Vagina (tissue), 2 donors: ENCODE measurements around the gene AADAC. TPM values are rescaled to one million over a fixed set of nuclear protein-coding genes. Genes with fewer than 3 reads are reported as not detected.

Experiments
- DNase-seq, 2 donors: peaks; one replicate each; pipeline ENCODE4 v3.0.0-alpha.2; 2017; ENCODE audit errors: extremely low spot score in 2 of 2
- H3K27ac ChIP-seq: fragments of 200-600 bp; sonication (generic); one replicate; pipeline ENCODE4 v1.5.1; 2019
- H3K27me3 ChIP-seq: fragments of 200-600 bp; sonication (generic); one replicate; pipeline ENCODE4 v1.5.1; 2019
- H3K36me3 ChIP-seq, 2 donors: fragments of 200-600 bp; sonication (generic); one replicate each; pipeline ENCODE4 v1.5.1; 2017 to 2019
- H3K4me1 ChIP-seq: fragments of 200-600 bp; sonication (generic); one replicate; pipeline ENCODE4 v1.5.1; 2019
- H3K4me3 ChIP-seq, 2 donors: fragments of 200-600 bp; sonication (generic); 1 replicate in 1 of 2; 2 replicates in 1 of 2; pipeline ENCODE4 v1.5.1; 2016 to 2019
- H3K9me3 ChIP-seq: fragments of 200-600 bp; sonication (generic); one replicate; pipeline ENCODE4 v1.5.1; 2019
- POLR2A ChIP-seq, 2 donors: fragments of 450-650 bp; IDR thresholded peaks; one replicate each; pipeline ENCODE4 v1.6.1; 2017; ENCODE audit warnings: antibody characterized with exemption in 2 of 2, mild to moderate bottlenecking in 2 of 2, moderate library complexity in 2 of 2
- POLR2AphosphoS5 ChIP-seq, 2 donors: sonication (generic); formaldehyde crosslinking; IDR thresholded peaks; one replicate each; pipeline ENCODE4 v1.9.0; 2017; ENCODE audit warnings: antibody characterized with exemption in 2 of 2, mild to moderate bottlenecking in 2 of 2, low read depth in 1 of 2; ENCODE audit not compliant: insufficient read depth in 1 of 2
- intact Hi-C: fragments of 100-400 bp; cut with DNase I; formaldehyde crosslinking; loops from one replicate; pipeline ENCODE4 v1.15.1; 2023
- total RNA-seq: library from RNA; depleted of rRNA; stranded (reverse); fragments of >200 nt; gene quantifications from one replicate; pipeline ENCODE4 v1.2.3, GENCODE V29; 2016
- TF ChIP-seq, protein P1 (sequence below), 3 experiments: fragments of 450-650 bp in 2 of 3; fragments of 200-600 bp in 1 of 3; sonication (generic) in 1 of 3; IDR thresholded peaks; one replicate each; pipeline ENCODE4 v1.5.1; 2017 to 2019; ENCODE audit warnings: antibody characterized with exemption in 3 of 3, mild to moderate bottlenecking in 2 of 3, moderate library complexity in 2 of 3

AADAC gene
- total RNA-seq, 1 donor from 2014 or later, result 2.0 TPM

DNA sequence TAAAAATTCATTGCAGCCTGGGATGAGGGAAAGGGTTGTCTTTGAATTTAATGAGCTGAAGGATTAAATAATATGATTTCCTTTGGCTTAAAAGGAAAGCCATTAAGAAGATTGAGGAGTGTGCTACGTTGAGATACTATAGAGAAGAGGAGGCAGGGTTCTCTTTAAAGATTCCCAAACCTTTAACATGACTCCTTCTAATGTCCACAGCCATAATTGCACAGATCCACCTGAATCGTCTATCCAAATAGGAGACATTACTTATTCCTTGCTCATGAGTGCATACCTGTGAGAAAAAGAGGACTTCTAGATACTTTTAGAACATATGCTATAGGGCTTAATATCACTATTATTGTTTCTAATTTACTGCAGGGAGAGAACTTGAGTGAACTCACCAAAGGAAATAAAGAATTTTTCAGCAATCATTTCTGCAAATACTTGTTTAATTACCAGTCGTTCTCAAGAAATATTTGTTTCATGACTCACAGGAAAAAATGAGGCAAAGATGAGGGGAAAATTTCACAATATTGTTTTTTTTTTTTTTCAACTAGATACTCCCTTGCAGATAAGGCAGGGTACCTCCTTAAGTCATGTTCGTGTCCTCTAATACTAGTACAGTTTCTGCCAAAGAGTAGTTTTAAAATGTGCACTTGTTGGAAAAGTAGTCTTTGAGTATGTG is 50.6 kb downstream of the AADAC start:
- TF ChIP-seq POLR2A (IDR thresholded peaks at IDR 0.05), result no peak
- TF ChIP-seq, protein P1, sequence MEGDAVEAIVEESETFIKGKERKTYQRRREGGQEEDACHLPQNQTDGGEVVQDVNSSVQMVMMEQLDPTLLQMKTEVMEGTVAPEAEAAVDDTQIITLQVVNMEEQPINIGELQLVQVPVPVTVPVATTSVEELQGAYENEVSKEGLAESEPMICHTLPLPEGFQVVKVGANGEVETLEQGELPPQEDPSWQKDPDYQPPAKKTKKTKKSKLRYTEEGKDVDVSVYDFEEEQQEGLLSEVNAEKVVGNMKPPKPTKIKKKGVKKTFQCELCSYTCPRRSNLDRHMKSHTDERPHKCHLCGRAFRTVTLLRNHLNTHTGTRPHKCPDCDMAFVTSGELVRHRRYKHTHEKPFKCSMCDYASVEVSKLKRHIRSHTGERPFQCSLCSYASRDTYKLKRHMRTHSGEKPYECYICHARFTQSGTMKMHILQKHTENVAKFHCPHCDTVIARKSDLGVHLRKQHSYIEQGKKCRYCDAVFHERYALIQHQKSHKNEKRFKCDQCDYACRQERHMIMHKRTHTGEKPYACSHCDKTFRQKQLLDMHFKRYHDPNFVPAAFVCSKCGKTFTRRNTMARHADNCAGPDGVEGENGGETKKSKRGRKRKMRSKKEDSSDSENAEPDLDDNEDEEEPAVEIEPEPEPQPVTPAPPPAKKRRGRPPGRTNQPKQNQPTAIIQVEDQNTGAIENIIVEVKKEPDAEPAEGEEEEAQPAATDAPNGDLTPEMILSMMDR (IDR thresholded peaks at IDR 0.05), result no peak
- TF ChIP-seq POLR2AphosphoS5 (IDR thresholded peaks at IDR 0.05; ENCODE audit: insufficient read depth in 1 of 2, low read depth in 1 of 2), result no peak
- Histone ChIP-seq H3K4me3 (no peak overlapping the region), H3K36me3 (no peaks in the 10 kb centered on the region), H3K27ac (no peak overlapping the region), H3K27me3 (no peaks in the 10 kb centered on the region), H3K4me1 (peaks cover 24% of the 10 kb centered on the region), H3K9me3 (no peaks in the 10 kb centered on the region)
- DNase-seq, result no peak
- intact Hi-C loops, result no loop called here

DNA sequence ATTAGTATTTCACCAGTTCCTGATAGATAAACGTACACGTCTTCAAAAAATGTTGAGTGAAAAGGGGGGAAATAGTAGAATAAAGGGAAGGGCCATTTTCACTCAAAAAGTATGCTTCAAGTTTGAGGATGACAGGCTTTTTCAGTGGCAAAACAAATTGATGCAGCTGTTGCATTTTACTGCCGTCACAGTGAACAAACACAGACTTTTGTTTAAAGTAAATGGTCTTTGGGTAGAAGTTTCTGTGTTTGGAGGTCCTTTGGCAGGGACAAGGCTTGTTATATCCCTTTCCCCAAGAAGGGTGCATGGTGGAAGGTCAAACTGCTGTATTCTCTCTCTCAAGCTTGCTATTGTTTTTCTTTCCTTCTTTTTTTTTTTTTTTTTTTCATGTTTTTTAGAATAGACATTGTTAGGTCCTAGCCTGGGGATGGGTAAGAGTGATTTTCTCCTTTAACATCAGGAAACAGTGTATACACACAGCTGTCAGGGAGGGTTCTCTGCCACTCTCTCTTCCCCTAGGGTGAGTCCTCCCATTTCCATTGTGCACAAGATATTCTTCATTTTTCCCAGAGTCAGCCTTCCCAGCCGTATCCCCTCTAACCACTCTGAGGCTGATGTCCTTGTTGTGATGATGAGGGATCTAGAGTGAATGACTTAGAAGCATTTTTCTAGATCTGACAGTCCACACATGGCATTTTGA is 52.9 kb downstream of the AADAC start:
- Histone ChIP-seq H3K27ac (peak overlapping the region; percentile 13), H3K4me3 (no peak overlapping the region), H3K36me3 (no peaks in the 10 kb centered on the region), H3K27me3 (no peaks in the 10 kb centered on the region), H3K9me3 (no peaks in the 10 kb centered on the region), H3K4me1 (peaks cover 30% of the 10 kb centered on the region)
- no peak for TF ChIP-seq POLR2AphosphoS5 (IDR thresholded peaks at IDR 0.05; ENCODE audit: insufficient read depth in 1 of 2, low read depth in 1 of 2)
- no peak for TF ChIP-seq POLR2A (IDR thresholded peaks at IDR 0.05)
- TF ChIP-seq, protein P1 (IDR thresholded peaks at IDR 0.05), result no peak
- no peak for DNase-seq
- intact Hi-C loops, result no loop called here

DNA sequence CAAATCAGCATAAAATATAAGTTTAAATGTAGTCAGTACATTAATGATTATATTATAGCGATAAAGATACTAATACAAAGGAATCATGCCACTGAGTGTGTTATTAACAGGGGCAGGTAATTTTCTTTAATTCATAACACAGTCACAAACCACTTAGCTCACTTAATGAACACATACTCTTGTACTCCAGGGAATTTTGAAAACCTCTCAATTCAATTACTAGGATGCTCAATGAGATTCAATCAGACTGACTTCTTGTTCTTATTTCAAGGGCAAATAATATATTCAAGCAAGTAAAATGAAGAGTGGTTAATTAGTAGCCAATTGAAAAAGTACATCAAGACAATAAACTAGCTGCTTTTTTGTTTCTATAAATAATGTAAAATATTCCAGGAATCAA is 53.8 kb downstream of the AADAC start:
- DNase-seq, result no peak
- no peaks in the 10 kb centered on the region for H3K36me3 ChIP-seq
- H3K27ac ChIP-seq, result no peak overlapping the region
- TF ChIP-seq, protein P1 (IDR thresholded peaks at IDR 0.05), result no peak
- TF ChIP-seq POLR2AphosphoS5 (IDR thresholded peaks at IDR 0.05; ENCODE audit: insufficient read depth in 1 of 2, low read depth in 1 of 2), result no peak
- no peak for TF ChIP-seq POLR2A (IDR thresholded peaks at IDR 0.05)
- no peak overlapping the region for H3K4me3 ChIP-seq
- H3K27me3 ChIP-seq, result no peaks in the 10 kb centered on the region
- peaks cover 30% of the 10 kb centered on the region for H3K4me1 ChIP-seq
- intact Hi-C loops, result no loop called here
- no peaks in the 10 kb centered on the region for H3K9me3 ChIP-seq

DNA sequence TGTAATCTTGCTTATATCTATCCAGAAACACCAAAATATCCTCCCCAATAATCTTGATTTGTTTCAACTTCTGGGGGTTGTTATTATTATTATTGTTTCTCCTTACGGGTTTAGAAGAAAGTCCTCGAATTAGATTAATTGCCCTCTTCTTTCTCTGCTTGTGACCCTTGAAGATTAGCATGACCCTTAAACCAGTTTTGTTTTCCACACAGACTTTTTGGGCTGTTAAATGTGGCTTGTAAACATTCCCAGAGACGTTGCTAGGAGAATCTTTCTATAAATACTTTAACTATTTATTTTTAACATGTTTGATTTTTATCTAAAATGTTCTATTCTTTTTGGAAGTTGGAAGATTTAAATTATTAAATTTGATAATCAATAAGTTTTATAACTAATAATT is 55.3 kb downstream of the AADAC start:
- no peak overlapping the region for H3K27ac ChIP-seq
- no peaks in the 10 kb centered on the region for H3K9me3 ChIP-seq
- DNase-seq, result no peak
- H3K4me3 ChIP-seq, result no peak overlapping the region
- intact Hi-C loops, result no loop called here
- H3K27me3 ChIP-seq, result no peaks in the 10 kb centered on the region
- TF ChIP-seq POLR2A (IDR thresholded peaks at IDR 0.05) (no peak), POLR2AphosphoS5 (IDR thresholded peaks at IDR 0.05; ENCODE audit: insufficient read depth in 1 of 2, low read depth in 1 of 2) (no peak)
- TF ChIP-seq, protein P1 (IDR thresholded peaks at IDR 0.05), result no peak
- H3K36me3 ChIP-seq, result no peaks in the 10 kb centered on the region
- peaks cover 30% of the 10 kb centered on the region for H3K4me1 ChIP-seq
